Kidney epithelial cell (primary cell): ENCODE measurements around the gene LRRC55. TPM values are rescaled to one million over a fixed set of nuclear protein-coding genes. Genes with fewer than 3 reads are reported as not detected.
A peak's percentile ranks its signal among the peaks of the same experiment; 100 is the strongest.

Source experiments
- DNase-seq: peaks from one replicate; pipeline ENCODE4 v3.0.0-alpha.2; 2010; ENCODE audit warnings: low read depth
- H3K27me3 ChIP-seq: 2 replicates; pipeline ENCODE4 v1.6.0; 2011; ENCODE audit warnings: low read length; ENCODE audit not compliant: control insufficient read depth, insufficient read depth
- H3K36me3 ChIP-seq: 2 replicates; pipeline ENCODE4 v1.5.1; 2011; ENCODE audit warnings: low read length; ENCODE audit not compliant: control insufficient read depth, insufficient read depth
- H3K4me3 ChIP-seq: 2 replicates; pipeline ENCODE4 v1.5.1; 2011; ENCODE audit warnings: low read depth, mild to moderate bottlenecking, control low read depth, low read length
- CTCF ChIP-seq: IDR thresholded peaks from 2 replicates; pipeline ENCODE4 v1.5.1; 2011; ENCODE audit warnings: mild to moderate bottlenecking, moderate library complexity, low read length, control low read depth, inconsistent platforms; ENCODE audit not compliant: insufficient read depth, poor library complexity, severe bottlenecking
- total RNA-seq: library from RNA; depleted of rRNA; stranded (reverse); fragments of >200 nt; gene quantifications from 2 replicates; pipeline ENCODE4 v1.2.3, GENCODE V29; 2015

LRRC55 gene
- total RNA-seq, 1 donor from 2014 or later = 0.04 TPM

- Histone ChIP-seq H3K36me3 (no peaks in the 10 kb centered on the region), H3K27me3 (no peaks in the 10 kb centered on the region), H3K4me3 (no peak overlapping the region)
- no peak for TF ChIP-seq CTCF
- no peak for DNase-seq
These were observed 29.0 kb downstream of the LRRC55 start for GRCh38 chr11:57210781-57211180.

- no peak for TF ChIP-seq CTCF
- H3K27me3 ChIP-seq = no peaks in the 10 kb centered on the region
- no peak overlapping the region for H3K4me3 ChIP-seq
- no peaks in the 10 kb centered on the region for H3K36me3 ChIP-seq
- DNase-seq = no peak
These were observed 31.8 kb downstream of the LRRC55 start for GRCh38 chr11:57213342-57214097.

- TF ChIP-seq CTCF = no peak
- Histone ChIP-seq H3K4me3 (no peak overlapping the region), H3K36me3 (no peaks in the 10 kb centered on the region), H3K27me3 (no peaks in the 10 kb centered on the region)
- no peak for DNase-seq
These were observed 32.3 kb downstream of the LRRC55 start for GRCh38 chr11:57214098-57214417.

GRCh38 chr11:57214494-57214893 lies 32.7 kb downstream of the LRRC55 start:
- peak; percentile 28 for DNase-seq
- no peak overlapping the region for H3K4me3 ChIP-seq
- no peaks in the 10 kb centered on the region for H3K36me3 ChIP-seq
- TF ChIP-seq CTCF = no peak
- H3K27me3 ChIP-seq = no peaks in the 10 kb centered on the region

GRCh38 chr11:57216463-57216862 lies 34.7 kb downstream of the LRRC55 start:
- no peaks in the 10 kb centered on the region for H3K27me3 ChIP-seq
- DNase-seq = no peak

More at GRCh38 chr11:57216463-57216862, 34.7 kb downstream of the LRRC55 start:
- Histone ChIP-seq H3K4me3 (no peak overlapping the region), H3K36me3 (no peaks in the 10 kb centered on the region)
- TF ChIP-seq CTCF = no peak
